DMS 273 (cell line): Measurements from ENCODE around the gene PRCC.

Source experiments
- DNase-seq: peaks from one replicate; lab custom pipeline; 2025; ENCODE audit not compliant: unreplicated experiment; lab: John Stamatoyannopoulos, UW

PRCC gene

GRCh38 chr1:156813298-156813697 is 46.0 kb downstream of the PRCC start:
- no peak for DNase-seq

DNA sequence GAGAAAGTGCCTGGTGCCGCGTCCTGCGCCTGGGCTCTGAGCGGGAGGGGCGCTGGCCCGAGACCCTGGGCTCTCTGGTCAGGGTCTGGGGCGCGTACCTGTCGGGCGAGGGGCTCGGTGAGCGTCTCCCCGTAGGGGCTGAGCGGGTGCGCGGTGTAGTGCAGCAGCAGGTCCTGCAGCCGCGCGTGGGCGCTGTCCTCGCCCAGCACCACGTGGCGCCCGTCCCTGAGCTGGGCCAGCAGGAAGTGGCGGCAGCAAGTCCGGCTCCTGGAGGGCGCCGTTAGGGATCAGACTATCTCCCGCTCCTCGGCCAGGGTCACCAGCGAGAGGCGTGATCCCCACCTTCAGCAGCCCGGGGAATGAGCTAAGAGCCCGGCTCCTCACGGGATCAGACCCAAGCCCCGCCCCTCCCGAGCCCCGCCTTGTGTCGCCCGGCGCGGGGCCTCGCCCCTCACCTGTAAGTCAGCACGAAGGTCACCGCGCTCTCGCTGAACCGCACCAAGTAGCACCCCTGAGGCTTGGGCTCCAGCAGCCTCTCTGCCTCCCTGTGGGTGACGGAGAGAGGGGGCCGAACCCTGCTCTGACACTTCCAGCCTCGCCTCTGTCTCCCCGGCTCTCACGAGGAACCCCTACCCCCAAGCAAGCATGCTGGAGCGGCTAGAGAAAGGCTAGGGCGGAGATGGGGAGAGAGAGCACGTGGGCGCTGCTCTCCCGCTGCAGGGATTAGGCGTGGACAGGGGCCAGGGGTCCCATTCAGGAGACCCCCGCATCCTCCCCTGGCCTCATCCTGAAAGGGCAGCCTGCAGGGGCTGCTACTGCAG is 46.6 kb downstream of the PRCC start:
- DNase-seq: peak; percentile 79

DNA sequence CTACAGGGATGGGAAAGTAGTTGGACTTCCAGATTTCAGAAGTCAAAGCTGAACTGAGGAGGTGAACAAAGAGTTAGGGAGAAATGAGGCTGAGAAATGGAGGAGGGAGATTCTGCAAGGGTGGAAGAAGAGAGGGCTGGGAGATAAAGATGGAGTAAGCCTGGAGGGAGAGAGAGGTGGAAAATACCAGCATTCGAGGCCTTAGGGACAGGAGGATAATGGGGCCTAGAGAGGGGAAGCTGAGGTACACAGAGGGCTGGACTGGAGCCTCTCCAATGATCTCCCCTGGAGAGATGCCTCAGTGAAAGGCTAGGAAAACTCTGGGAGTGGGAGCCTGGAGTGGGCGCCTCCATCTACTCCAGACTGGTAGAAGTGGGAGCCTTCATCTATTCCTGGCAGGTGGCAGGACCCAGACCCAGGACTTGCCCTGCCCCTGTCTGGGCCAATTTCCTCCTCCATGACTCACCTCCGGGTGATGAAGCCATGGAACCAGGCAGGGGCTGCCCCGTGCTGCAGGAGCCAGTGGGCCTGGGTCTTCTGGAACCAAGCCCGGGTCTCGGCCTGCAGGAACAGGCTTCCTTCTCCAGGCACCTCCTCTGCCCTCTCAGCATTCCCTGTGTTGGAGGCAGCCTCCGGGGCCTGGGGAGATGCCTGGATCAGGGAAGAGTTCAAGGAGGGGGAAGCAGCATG is 47.4 kb downstream of the PRCC start:
- DNase-seq: no peak

GRCh38 chr1:156815307-156815826 is 48.0 kb downstream of the PRCC start:
- DNase-seq: peak; percentile 48

- no peak for DNase-seq
Measured at GRCh38 chr1:156815961-156816422, 48.7 kb downstream of the PRCC start.

GRCh38 chr1:156816561-156817328 is 49.4 kb downstream of the PRCC start, which contains the start of gene SH2D2A:
Gene SH2D2A (minus strand): TSS chr1:156816848. CDS start chr1:156816708, 140 bp downstream.
- no peak for DNase-seq

GRCh38 chr1:156821801-156822200 is 54.5 kb downstream of the PRCC start:
- no peak for DNase-seq

DNA sequence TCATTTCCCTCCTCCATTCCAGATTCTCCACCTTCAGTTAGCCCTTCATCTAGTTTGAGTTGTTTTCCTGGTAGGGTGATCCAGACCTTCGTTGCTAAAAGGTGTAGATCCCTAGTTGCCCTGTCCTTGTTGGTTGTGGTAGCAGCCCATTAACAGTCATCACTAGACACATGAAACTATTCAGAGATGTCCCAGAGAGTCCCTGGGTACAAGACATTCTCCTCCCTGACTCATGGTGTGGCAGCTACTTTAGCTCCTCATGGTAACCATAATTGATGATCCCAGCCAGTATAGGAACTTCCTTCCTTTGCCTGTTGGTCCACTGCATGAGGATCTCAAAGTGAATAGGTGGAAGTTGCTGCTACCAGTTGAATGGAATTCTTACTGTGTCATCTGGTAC is 55.3 kb downstream of the PRCC start:
- no peak for DNase-seq

DNA sequence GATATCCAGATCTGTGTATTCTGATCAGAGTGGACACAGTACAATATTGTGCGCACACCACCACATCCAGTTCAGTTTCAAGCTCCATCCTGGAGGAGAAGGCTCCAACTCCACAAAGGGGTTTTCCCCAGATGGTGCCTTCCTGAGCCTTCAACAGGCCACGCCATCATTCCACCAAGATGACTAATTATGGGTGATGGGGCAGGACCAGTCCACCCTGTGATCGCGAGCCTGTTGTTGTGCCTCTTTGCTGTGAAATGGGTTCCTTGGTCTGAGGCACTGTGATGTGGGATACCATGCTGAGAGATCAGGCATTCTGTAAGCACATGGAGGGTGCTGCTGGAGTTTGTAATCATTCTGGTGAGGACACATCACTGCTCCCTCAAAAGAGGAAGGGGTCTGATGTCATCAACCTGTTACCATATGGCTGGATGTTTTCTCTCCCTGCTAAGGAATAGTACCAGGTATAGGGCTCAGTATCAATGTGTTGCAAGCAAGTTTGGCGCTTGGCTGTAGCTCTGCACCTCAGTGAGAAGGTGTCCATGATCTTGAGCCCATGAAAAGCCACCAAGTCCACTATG is 56.0 kb downstream of the PRCC start:
- no peak for DNase-seq

- no peak for DNase-seq
Measured at GRCh38 chr1:156826630-156827029, 59.3 kb downstream of the PRCC start.

GRCh38 chr1:156828400-156829124 is 61.2 kb downstream of the PRCC start:
- DNase-seq: no peak

DNA sequence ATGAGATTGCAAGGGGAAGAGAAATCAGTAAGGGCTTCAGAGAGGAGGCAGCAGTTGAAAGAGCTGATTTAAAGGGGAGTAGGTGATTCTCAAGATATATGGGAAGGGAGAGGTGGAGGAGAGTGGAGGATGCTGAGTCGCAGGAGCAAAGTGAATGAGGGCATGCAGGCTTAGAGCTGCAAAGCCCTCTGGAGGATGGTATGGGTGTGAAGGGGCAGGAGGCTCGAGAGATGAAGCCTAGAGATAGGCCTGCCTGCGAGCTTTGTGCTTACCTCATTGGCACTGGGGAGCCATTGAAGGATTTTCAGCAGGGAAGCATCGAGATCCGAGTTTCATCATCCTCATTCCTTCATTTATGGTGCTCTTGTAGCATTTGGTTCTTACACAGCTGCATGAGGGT is 65.1 kb downstream of the PRCC start:
- DNase-seq: no peak

DNA sequence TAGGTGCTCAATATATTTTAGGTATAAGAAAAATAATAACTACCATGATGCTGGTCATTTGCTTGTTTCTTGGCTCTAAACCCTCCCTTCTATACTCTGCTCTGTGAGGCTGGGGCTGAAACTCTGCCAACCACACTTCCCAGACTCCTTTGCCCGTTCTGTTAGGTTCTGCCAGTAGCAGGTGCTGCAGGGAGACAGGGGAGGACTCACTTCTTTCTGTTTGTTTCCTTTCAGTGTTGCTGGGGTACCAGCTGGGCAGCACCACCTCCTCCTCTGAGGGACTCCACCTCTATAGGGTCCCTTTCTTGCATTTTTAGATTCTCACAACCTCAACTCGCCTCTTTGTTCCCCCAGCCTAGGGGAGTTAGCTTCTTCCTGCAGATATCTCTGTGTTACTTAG is 66.3 kb downstream of the PRCC start:
- DNase-seq: no peak

GRCh38 chr1:156834322-156834721 is 67.0 kb downstream of the PRCC start:
- no peak for DNase-seq

DNA sequence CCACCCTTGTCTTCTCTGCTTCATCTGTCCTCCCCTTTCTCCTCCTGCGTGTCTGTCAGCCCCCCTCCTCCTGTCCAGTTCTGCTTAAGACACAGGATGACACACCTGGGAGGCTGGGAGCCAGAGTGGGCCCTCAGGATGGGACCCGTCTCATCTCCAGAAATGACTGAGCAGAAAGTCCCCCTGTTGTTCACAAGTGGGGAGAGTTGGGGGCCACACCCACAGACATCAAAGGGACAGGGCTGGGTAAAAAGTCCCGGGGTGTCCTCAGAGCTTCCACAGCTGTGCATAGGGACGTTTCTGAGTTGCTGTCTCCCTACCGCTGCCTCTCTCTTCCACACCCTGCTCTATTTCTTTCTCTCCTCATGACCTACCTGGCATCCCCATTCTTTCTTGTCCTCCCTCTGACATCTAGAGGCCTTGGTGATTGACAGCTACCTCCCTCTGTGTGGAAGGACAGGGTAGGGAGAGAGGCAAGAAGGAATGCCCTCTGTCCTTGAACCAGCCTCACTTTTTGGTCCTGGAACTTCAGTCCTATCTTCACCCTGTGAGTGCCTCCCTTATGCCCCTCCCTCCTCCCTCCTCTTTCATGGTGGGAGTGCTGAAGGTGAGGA is 68.8 kb downstream of the PRCC start:
- DNase-seq: no peak

DNA sequence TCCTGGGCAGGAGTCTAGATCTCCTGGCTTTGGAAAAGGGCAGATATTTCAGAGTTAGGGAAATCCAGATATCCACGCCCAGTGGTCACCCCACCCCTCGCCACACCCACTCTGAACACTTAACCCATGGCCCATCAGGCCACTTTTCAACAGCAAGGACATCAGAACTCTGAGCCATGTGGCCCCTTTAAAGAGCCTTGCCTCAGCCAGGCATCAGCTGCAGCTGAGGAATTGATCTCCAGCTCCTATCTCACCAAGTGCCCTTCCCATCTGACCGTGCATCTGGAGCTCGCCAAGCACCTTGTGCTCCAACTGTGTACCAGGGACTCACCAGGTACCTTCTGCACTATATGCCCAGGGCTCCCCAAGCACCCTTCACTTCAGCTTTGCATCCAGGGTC is 69.6 kb downstream of the PRCC start:
- no peak for DNase-seq

DNA sequence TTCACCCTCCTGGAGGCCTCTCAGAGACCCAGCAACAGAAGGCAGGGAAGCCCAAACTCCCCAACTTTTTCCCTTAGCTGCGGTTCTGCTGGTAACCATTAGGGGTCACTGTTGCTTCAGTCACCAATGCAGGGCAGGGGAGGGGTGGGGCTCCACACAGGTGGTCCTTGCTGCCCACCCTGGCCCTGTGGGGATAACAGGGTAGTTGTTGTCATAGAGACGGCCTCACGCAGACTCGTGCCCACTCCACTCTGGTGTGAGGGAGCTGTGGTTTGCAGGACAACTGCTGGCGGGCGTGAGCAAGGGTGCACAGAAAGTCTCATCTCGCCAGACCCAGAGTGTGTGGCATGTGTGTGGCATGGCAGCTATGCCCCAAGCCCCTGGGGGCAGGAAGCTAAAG is 71.6 kb downstream of the PRCC start:
- DNase-seq: peak; percentile 76

- no peak for DNase-seq
Measured at GRCh38 chr1:156839426-156840109, 72.2 kb downstream of the PRCC start.

DNA sequence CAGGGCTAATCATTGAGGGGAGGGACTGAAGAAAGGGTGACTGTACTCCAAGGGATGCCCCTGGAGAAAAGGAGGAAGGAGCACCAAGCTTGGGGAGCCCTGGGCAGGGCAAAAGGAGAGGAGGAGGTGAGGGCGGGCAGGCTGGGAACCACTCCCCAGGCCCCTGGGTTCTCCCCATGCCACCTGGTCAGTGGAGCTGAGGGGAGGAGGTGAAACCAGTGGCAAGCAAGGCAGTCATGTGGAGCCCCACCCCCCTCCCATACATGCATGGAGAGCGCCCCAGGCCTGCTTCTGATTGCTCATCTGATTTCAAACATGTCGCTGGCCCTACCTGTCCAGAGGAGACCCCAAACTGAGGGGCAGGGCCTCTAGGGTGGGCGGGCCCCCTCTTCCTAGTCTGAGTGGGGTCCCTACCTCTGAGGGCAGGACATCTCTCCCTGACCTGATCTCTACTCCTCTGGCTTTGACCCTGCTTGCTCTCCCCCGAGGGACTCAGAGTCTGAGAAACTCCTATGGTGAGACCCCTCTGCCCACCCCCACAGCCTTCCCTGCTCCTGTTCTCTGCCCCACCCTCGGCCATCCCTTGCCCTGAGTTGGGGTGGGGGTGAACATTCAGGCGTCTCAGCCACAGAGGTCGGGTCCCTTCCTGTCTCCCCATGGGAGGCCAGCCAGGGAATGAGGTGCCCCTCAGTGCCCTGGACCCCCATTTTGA is 73.0 kb downstream of the PRCC start:
- no peak for DNase-seq
